GM19455 (cell line): Measurements from ENCODE around the gene PCDHGB5.
"Not testable (repeated sequence)": the region's sequence is repeated elsewhere in the genome, so short reads cannot be mapped to it uniquely, and the experiment has no call there.

Experiments used
- ATAC-seq: cut with Tn5 transposase; IDR thresholded peaks from one replicate; pipeline ENCODE4 v1.9.1; 2021; ENCODE audit not compliant: unreplicated experiment

Gene PCDHGB5

GRCh38 chr5:141375444-141376155 is 22.1 kb upstream of the PCDHGB5 start:
- ATAC-seq: not testable (repeated sequence)

GRCh38 chr5:141382469-141383294 is 15.1 kb upstream of the PCDHGB5 start, which contains the start of gene PCDHGA7:
TSS of gene PCDHGA7 (plus strand) at chr5:141382742. CDS start at chr5:141382900, 158 bp downstream.
- ATAC-seq: no peak

GRCh38 chr5:141383345-141383744 is 14.4 kb upstream of the PCDHGB5 start:
- ATAC-seq: no peak

GRCh38 chr5:141384471-141385267 is 13.1 kb upstream of the PCDHGB5 start:
- ATAC-seq: no peak

- ATAC-seq: not testable (repeated sequence)
Measured at GRCh38 chr5:141387557-141388311, 10.0 kb upstream of the PCDHGB5 start, which contains the start of gene PCDHGB4. TSS of gene PCDHGB4 (plus strand) at chr5:141387698. CDS start at chr5:141387885, 187 bp downstream.

GRCh38 chr5:141388661-141389060 is 9.1 kb upstream of the PCDHGB5 start:
- ATAC-seq: no peak

GRCh38 chr5:141389153-141390042 is 8.3 kb upstream of the PCDHGB5 start:
- ATAC-seq: no peak

GRCh38 chr5:141392429-141393198 is 5.1 kb upstream of the PCDHGB5 start, which contains the start of gene PCDHGA8:
TSS of gene PCDHGA8 (plus strand) at chr5:141392633. CDS start at chr5:141392814, 181 bp downstream.
- no peak for ATAC-seq

GRCh38 chr5:141393267-141393666 is 4.5 kb upstream of the PCDHGB5 start:
- ATAC-seq: no peak

GRCh38 chr5:141394401-141395187 is 3.2 kb upstream of the PCDHGB5 start:
- ATAC-seq: not testable (repeated sequence)

- no peak for ATAC-seq
Measured at GRCh38 chr5:141398608-141399007, 861 bp downstream of the PCDHGB5 start.

GRCh38 chr5:141399555-141400258 is 2.0 kb downstream of the PCDHGB5 start:
- no peak for ATAC-seq

GRCh38 chr5:141402553-141403243 is 5.0 kb downstream of the PCDHGB5 start, which contains the start of gene PCDHGA9:
TSS of gene PCDHGA9 (plus strand) at chr5:141402778. CDS start at chr5:141402953, 175 bp downstream.
- no peak for ATAC-seq

- no peak for ATAC-seq
Measured at GRCh38 chr5:141403387-141403786, 5.6 kb downstream of the PCDHGB5 start.

GRCh38 chr5:141407790-141408505 is 10.2 kb downstream of the PCDHGB5 start, which contains the start of gene PCDHGB6:
TSS of gene PCDHGB6 (plus strand) at chr5:141408021. CDS start at chr5:141408203, 182 bp downstream.
- ATAC-seq: peak; percentile 49
